ENCODE results near the gene WDR1.
A peak's percentile ranks its signal among the peaks of the same experiment; 100 is the strongest.

WDR1 gene

DNA sequence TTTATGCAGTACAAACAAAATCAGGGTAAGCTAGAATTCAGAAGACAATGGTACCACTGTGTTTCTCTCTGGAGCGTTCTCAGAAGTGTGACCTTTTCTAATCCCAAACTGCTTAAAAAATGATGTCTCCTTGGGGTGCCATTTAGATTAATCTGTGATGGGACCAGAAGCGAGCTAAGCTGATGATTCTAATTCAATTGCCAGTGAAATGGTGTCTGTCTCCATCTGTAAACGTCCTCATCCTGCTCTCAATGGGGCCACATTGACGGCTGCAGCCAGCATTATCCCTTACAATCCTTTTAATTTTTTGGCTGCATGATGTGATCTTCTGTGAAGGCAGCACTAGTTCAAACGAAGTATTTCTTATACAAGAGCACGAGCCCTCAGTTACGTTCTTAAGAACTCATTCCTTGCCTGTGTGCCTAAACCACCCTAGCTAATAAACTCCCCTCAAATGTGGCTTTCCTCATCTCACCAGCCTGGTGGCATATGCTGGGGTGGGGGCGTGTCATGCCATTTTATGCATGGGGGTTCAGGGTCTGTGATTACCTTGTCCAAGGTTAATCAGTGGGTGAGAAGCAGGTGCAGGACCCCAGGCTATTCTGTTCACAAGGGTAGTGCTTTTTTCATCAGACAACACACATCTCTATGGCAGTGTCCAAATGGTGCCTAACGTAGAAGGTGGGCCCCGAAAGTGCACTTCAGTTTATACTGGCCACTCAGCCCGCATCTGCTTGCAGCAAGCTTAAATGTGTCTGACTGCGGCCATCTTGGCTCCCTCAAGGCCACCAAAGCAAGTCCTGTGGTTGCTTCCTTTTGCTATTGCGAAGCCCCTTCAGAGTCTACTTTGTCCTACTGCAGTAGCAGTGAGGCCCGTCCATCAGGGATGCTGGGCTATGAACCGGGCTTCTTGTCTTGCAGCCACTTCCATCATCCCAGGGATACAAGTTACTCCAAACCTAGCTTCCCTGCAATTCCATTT is 49.6 kb downstream of the WDR1 start:
- TF ChIP-seq, protein P1, sequence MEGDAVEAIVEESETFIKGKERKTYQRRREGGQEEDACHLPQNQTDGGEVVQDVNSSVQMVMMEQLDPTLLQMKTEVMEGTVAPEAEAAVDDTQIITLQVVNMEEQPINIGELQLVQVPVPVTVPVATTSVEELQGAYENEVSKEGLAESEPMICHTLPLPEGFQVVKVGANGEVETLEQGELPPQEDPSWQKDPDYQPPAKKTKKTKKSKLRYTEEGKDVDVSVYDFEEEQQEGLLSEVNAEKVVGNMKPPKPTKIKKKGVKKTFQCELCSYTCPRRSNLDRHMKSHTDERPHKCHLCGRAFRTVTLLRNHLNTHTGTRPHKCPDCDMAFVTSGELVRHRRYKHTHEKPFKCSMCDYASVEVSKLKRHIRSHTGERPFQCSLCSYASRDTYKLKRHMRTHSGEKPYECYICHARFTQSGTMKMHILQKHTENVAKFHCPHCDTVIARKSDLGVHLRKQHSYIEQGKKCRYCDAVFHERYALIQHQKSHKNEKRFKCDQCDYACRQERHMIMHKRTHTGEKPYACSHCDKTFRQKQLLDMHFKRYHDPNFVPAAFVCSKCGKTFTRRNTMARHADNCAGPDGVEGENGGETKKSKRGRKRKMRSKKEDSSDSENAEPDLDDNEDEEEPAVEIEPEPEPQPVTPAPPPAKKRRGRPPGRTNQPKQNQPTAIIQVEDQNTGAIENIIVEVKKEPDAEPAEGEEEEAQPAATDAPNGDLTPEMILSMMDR (IDR thresholded peaks at IDR 0.05; ENCODE audit: control insufficient read depth, insufficient read depth, low read depth, low read length, missing control alignments): no peak
- H3K4me3 ChIP-seq (ENCODE audit: control insufficient read depth, low read depth, low read length): no peak overlapping the region
- DNase-seq (ENCODE audit: low read depth): no peak

DNA sequence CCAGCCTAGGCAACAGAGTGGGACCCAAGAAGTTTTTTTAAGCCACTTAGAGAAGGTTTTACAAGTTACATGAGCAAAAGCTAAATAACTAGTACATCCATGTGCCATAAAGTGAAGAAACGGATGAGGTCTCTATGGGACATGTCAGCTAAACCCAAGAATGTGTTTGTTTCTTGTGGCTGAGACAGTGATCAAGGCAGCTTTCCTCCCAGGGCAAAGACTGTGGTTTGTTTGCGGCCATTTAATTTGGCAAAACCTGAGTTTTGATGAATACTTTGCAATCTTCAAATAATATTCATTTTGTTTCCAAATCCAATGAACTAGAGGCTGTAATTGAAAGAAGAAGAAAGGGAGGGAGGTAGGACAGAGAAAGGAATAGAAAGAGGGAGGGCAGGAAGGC is 50.4 kb downstream of the WDR1 start:
- TF ChIP-seq, protein P1 (IDR thresholded peaks at IDR 0.05; ENCODE audit: control insufficient read depth, insufficient read depth, low read depth, low read length, missing control alignments): no peak
- no peak overlapping the region for H3K4me3 ChIP-seq (ENCODE audit: control insufficient read depth, low read depth, low read length)
- DNase-seq (ENCODE audit: low read depth): no peak

DNA sequence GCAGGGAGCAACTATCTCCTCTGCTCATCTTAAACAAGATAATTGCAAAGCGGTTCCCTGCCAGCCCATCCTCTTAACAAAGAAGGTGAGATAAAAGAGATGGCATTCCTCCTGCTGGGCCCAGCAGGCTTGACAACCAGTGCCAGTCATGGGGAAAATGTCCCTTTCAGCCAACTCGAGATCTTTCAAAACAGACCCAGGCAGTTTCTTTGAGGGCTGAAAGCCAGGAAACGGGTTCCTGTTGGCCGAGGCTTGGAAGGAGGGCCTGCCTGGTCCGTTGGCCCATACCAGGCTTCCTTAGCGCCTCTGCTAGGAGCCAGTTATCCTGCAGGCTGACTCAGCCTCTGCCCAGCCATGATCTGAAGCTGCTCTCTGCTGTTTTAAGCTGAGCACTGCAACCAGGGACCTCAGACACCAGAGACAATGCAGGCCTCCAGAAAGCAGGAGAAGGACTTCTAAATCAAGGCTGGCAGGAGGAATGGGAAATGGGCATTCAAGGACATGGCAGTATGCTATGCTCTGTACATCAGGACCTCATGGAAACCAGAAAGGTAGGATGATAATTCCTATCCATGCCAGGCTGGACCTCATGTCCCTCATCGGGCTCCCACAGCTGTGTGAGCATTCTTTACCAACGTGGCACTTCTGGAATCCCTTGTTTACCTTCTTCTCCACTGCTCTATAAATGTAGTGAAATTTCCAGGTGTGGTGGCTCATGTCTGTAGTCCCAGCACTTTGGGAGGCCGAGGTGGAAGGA is 52.9 kb downstream of the WDR1 start:
- peak; percentile 45 for DNase-seq (ENCODE audit: low read depth)
- TF ChIP-seq, protein P1 (IDR thresholded peaks at IDR 0.05; ENCODE audit: control insufficient read depth, insufficient read depth, low read depth, low read length, missing control alignments): peak; percentile 74
- no peak overlapping the region for H3K4me3 ChIP-seq (ENCODE audit: control insufficient read depth, low read depth, low read length)

DNA sequence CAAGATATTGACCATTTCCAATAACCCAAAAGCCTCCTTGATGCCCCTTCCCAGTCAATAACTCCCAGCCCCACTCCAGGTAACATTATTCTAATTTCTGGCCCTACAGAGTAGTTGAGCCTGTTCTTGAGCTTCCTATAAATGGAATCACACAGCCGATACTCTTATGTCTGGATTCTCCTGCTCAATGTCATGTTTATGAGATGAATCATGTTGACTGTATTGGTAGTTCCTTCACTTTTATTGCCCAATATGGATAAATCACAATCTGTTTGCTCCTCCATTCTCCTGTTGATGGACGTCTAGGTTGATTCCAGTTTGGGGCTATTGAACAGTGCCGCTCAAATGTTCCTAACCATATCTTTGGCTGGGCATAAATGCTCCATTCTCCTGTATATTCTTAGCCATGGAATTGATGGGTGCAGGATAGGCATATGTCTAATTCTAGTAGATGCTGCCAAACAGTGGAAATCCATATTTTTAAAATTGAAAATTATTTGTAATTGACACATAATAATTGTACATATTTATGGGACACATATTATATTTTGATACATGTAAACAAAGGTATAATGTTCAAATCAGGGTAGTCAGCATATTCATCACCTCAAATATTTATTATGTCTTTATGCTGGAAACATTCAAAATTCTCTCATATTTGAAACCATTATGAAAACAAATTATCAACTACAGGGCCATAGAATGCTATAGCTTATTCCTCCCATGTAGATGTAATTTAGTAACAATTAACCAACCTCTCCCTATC is 54.8 kb downstream of the WDR1 start:
- TF ChIP-seq, protein P1 (IDR thresholded peaks at IDR 0.05; ENCODE audit: control insufficient read depth, insufficient read depth, low read depth, low read length, missing control alignments): no peak
- DNase-seq (ENCODE audit: low read depth): no peak
- no peak overlapping the region for H3K4me3 ChIP-seq (ENCODE audit: control insufficient read depth, low read depth, low read length)

DNA sequence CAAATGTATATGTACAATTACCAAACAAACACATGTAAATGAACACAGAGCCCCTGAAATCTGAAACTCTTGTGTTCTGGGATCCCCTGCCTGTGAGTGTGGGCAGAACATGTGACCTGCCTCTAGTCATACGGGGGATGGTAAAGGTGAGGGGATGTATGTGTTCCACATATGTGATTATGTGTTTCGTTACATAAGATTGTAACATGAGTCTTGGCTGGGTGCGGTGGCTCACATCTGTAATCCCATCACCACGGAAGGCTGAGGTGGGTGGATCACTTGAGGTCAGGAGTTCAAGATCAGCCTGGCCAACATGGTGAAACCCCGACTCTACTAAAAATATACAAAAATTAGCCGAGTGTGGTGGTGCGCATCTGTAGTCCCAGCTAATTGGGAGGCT is 58.2 kb downstream of the WDR1 start:
- TF ChIP-seq, protein P1 (IDR thresholded peaks at IDR 0.05; ENCODE audit: control insufficient read depth, insufficient read depth, low read depth, low read length, missing control alignments): no peak
- H3K4me3 ChIP-seq (ENCODE audit: control insufficient read depth, low read depth, low read length): no peak overlapping the region
- DNase-seq (ENCODE audit: low read depth): no peak

DNA sequence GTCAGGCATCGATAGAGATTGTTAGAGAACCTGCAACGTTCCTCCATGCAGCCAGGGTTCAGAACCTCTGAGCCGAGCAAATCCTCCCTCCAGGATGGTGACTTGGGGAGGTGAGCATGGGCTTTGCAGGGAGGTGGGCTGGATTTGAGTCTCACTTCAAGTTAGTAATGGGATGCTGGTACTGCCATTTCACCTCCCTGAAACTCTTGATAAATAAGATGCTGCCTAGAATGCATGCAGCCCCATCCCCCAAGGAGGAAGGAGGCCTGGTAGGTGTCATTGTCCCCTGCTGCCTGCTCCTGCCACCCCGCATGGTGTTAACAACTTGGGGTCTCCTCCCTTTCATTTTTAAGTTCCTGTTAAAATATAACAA is 59.6 kb downstream of the WDR1 start:
- TF ChIP-seq, protein P1 (IDR thresholded peaks at IDR 0.05; ENCODE audit: control insufficient read depth, insufficient read depth, low read depth, low read length, missing control alignments): no peak
- no peak overlapping the region for H3K4me3 ChIP-seq (ENCODE audit: control insufficient read depth, low read depth, low read length)
- no peak for DNase-seq (ENCODE audit: low read depth)

Data from AG09309 (cell line).